Pons (tissue), 1 donor: ENCODE measurements around the gene SEMA7A.
"Not testable (repeated sequence)": the region's sequence is repeated elsewhere in the genome, so short reads cannot be mapped to it uniquely, and the experiment has no call there.

ENCODE experiments used
- DNase-seq: peaks from one replicate; pipeline ENCODE4 v3.0.0-alpha.2; 2016; ENCODE audit warnings: low spot score

SEMA7A gene

GRCh38 chr15:74399511-74400312 lies 34.0 kb downstream of the SEMA7A start:
- DNase-seq: no peak

DNA sequence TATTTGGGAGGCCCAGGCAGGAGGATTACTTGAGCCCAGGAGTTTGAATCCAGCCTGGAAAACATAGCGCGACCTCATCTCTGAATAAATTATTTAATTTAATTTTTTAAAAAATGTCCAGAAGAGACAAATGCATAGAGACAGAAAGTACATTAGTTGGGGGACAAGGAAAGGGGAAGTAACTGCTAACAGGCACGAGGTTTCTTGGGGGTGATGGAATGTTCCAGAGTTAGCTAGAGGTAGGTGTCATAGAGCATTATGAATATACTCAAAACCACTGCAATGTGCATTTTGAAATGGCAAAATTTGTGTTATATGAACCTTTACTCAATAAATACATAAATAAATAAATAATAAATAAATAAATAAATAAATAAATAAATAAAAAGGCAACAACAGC lies 34.7 kb downstream of the SEMA7A start:
- DNase-seq: no peak

DNA sequence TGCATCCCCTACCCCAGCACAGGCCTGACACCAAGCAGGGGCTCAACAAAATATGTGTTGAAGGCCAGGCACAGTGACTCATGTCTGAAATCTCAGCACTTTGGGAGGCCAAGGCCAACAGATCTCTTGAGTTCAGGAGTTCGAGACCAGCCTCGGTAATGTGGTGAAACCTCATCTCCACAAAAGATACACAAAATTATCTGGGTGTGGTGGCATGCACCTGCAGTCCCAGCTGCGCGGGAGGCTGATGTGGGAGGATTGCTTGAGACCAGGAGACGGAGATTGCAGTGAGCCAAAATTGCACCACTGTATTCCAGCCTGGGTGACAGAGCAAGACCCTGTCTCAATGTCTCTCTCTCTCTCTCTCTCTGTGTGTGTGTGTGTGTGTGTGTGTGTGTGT lies 35.6 kb downstream of the SEMA7A start:
- DNase-seq: no peak

DNA sequence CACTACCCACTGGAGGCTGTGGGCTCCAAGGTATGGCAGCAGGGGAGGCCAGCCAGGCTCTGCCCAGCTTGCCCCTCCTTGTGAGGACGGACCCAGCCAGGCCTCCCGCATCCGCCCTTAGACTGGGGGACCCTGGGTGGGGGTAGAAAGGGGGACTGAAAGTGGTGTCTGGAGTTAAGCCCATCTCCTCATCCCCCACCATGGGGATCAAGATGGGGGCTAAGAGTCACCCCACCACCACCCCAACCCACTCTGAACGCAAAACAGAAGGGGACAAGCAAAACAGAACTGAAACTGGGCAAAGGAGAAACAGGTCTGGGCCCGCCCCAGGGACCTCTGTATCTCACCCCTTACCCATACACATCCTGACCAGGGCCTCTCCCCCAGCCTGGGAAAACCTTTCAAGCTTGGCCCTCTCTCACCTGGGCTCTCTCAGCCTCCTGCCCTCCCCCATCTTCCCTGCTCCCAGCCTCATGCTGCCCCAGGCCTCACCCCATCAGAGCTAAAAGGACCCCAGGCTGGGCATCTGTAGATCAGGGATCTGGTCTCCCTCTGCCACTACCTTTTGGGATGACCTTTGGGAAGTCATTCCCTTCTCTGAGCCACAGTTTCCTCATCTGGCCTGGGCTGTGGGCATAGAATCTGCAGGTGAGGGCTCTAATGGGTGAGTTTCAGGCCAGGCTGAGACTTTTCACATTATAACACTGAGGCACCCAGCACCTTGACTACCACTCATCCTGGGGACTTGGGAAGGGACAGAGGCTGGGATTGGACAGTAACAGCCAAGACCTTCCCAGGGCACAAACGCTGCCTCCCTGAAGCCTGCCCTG lies 36.3 kb downstream of the SEMA7A start:
- no peak for DNase-seq

DNA sequence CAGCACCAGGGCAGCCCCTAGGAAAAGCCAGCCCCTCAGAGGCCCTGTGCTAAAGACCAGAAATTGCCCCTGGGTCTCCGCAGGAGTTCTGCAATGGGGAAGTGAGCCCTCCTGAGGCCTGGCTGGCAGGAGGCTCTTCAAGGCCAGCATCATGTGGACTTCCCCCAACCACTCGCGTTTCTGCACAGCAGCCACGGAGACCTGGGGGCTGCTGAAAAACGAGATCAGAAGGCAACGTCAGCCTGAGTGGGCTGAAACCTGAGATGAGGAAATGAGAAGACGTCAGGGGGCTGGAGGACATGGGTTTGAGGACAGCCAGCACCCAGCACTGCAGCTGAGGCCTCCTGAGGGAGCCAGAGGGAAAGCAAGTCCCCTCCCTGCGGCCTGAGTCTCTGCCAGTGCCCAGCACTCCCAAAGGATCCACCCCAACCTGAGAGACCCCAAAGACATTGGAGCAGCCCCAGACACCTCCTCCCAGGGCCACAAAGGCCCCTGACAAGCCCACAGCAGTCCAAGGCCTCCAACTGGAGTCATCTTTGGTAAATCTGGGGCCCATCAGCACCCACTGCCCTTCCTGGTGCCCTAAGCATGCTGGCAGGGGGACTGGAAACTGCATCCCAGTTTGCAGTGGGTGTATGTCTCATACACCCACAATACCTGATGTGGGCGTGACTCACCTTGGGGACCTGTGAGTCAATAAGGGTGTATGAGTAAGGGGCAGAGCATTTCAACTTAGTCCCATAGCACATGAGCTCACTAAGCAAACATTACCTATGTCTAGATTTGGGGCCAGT lies 37.1 kb downstream of the SEMA7A start:
- peak; percentile 60 for DNase-seq

- DNase-seq: no peak
Observed at GRCh38 chr15:74396146-74396438, 37.7 kb downstream of the SEMA7A start.

- DNase-seq: no peak
Observed at GRCh38 chr15:74395319-74396145, 38.2 kb downstream of the SEMA7A start.

- DNase-seq: no peak
Observed at GRCh38 chr15:74394090-74394846, 39.5 kb downstream of the SEMA7A start.

DNA sequence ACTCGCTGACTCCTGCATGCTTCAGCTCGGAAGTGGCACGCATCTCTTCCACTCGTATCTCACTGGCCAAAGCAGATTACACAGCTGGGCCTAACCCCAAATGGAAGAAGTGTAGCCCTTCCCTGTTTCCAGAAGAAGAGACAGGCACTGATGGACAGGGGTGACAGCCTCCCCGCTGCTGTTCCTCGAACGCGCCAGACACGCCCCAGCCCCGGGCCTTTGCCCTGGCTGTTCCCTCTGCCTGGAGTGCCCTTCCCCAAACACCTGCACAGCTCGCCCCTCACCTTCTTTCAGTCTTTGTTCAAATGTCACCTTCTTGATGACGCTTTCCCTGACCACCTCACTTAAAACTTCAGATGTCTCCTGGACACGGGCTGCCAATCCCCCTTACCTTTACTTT lies 40.3 kb downstream of the SEMA7A start:
- DNase-seq: no peak

GRCh38 chr15:74392902-74393301 lies 40.9 kb downstream of the SEMA7A start:
- no peak for DNase-seq

GRCh38 chr15:74392451-74392830 lies 41.3 kb downstream of the SEMA7A start:
- DNase-seq: peak; percentile 80

GRCh38 chr15:74391582-74392450 lies 41.9 kb downstream of the SEMA7A start:
- no peak for DNase-seq

DNA sequence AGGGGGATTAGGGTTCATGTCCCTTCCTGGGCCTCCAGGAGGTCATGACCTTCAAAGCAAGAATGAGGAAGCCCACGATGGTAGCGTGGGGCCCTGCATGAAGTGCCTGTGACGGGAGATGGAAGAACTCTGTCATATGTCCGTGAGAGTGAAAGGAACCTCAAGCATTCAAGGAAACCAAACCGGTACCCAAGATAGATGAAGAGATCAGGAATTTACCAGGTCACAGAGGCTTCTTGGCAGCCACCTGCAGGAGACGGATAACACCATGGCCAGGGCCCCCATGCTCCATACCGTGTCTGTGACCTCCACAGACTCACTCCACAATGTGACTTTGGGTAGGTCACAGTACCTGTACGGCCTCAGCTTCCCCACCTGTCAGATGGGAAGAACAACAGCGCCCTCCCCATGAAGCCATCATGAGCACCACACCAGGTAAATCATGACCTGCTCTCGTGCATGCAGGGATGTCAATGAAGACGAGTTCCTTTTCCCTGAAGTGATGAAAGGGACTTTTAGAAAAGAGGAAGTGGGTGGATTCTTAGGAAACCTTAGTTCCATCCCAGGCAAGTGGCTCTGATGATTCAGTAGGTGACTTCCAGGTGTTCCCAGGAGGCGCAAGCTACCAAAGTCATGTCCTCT lies 43.0 kb downstream of the SEMA7A start:
- no peak for DNase-seq

GRCh38 chr15:74390049-74390646 lies 43.6 kb downstream of the SEMA7A start:
- not testable (repeated sequence) for DNase-seq

GRCh38 chr15:74389241-74390048 lies 44.3 kb downstream of the SEMA7A start:
- no peak for DNase-seq

GRCh38 chr15:74388363-74388951 lies 45.3 kb downstream of the SEMA7A start:
- no peak for DNase-seq

- no peak for DNase-seq
Observed at GRCh38 chr15:74387621-74388362, 46.0 kb downstream of the SEMA7A start.
